OCI-LY1 (cell line): ENCODE results near the gene WEE1.
"Not testable (repeated sequence)": the region's sequence is repeated elsewhere in the genome, so short reads cannot be mapped to it uniquely, and the experiment has no call there.

Experiments used
- CTCF ChIP-seq: fragments of 200-600 bp; sonication (generic), shearing (Covaris generic); IDR thresholded peaks from 2 replicates; pipeline ENCODE4 v1.5.1; 2017; ENCODE audit warnings: mild to moderate bottlenecking, antibody characterized with exemption, low read length, moderate library complexity, mixed read lengths
- EZH2 ChIP-seq: fragments of 200-600 bp; sonication (generic), shearing (Covaris generic); IDR thresholded peaks from 2 replicates; pipeline ENCODE4 v1.8.0; 2017; ENCODE audit warnings: borderline replicate concordance, mixed run types, mild to moderate bottlenecking, antibody characterized with exemption, low read length, moderate library complexity, mixed read lengths

GRCh38 chr11:9623053-9623452, 49.6 kb downstream of the WEE1 start:
- not testable (repeated sequence) for TF ChIP-seq CTCF, EZH2
